CD14-positive monocyte (primary cell): ENCODE results near the gene SNX8. TPM values are rescaled to one million over a fixed set of nuclear protein-coding genes. Genes with fewer than 3 reads are reported as not detected.

Experiments used
- DNase-seq, 3 donors: peaks; one replicate each; pipeline ENCODE4 v3.0.0-alpha.2; 2011 to 2022
- H2AFZ ChIP-seq: 2 replicates; pipeline ENCODE4 v1.6.0; 2012; ENCODE audit warnings: mild to moderate bottlenecking, low read depth, low read length, inconsistent platforms; ENCODE audit not compliant: insufficient read depth, poor library complexity, severe bottlenecking
- H3K27ac ChIP-seq, 2 donors: 1 replicate in 1 of 2; 2 replicates in 1 of 2; pipeline ENCODE4 v1.5.1; 2012 to 2013; ENCODE audit warnings: low read length in 2 of 2, control low read depth in 1 of 2, inconsistent platforms in 1 of 2, low read depth in 1 of 2, mild to moderate bottlenecking in 1 of 2
- H3K27me3 ChIP-seq, 2 donors: one replicate each; pipeline versions ENCODE4 v1.6.0 to v1.6.1; 2011 to 2013; ENCODE audit warnings: low read length in 2 of 2; ENCODE audit not compliant: control insufficient read depth in 2 of 2, insufficient read depth in 2 of 2
- H3K36me3 ChIP-seq, 2 donors: replicated peaks in 1 of 2; 1 replicate in 1 of 2; 2 replicates in 1 of 2; pipeline versions ENCODE4 v1.5.1 to v1.6.1; 2012 to 2013; ENCODE audit warnings: low read length in 2 of 2, control low read depth in 1 of 2, inconsistent platforms in 1 of 2, mild to moderate bottlenecking in 1 of 2; ENCODE audit not compliant: insufficient read depth in 2 of 2, control insufficient read depth in 1 of 2
- H3K4me1 ChIP-seq, 2 donors: 1 replicate in 1 of 2; 2 replicates in 1 of 2; pipeline versions ENCODE4 v1.5.1 to v1.6.1; 2012 to 2013; ENCODE audit warnings: low read length in 2 of 2, control low read depth in 1 of 2, inconsistent platforms in 1 of 2, mild to moderate bottlenecking in 1 of 2, moderate library complexity in 1 of 2; ENCODE audit not compliant: insufficient read depth in 2 of 2, control insufficient read depth in 1 of 2
- H3K4me2 ChIP-seq: replicated peaks from 2 replicates; pipeline ENCODE3; 2012; ENCODE audit warnings: low read length, moderate library complexity, mild to moderate bottlenecking; ENCODE audit not compliant: poor library complexity, severe bottlenecking; ENCODE audit errors: extremely low read depth
- H3K4me3 ChIP-seq, 3 experiments: fragments of 200-600 bp in 1 of 3; sonication (generic) in 1 of 3; replicated peaks in 1 of 3; 1 replicate in 2 of 3; 2 replicates in 1 of 3; pipeline ENCODE4 v1.5.1; 2011 to 2013; ENCODE audit warnings: low read length in 3 of 3, mild to moderate bottlenecking in 3 of 3, control low read depth in 2 of 3, low read depth in 2 of 3, inconsistent platforms in 1 of 3, moderate library complexity in 1 of 3
- H3K79me2 ChIP-seq: 2 replicates; pipeline ENCODE4 v1.6.0; 2012; ENCODE audit warnings: mild to moderate bottlenecking, control low read depth, inconsistent platforms, low read length, moderate library complexity; ENCODE audit not compliant: insufficient read depth
- H3K9ac ChIP-seq: 2 replicates; pipeline ENCODE4 v1.6.0; 2017; ENCODE audit warnings: low read length, mild to moderate bottlenecking; ENCODE audit not compliant: insufficient read depth, poor library complexity, severe bottlenecking
- H3K9me3 ChIP-seq, 2 donors: replicated peaks in 1 of 2; 1 replicate in 1 of 2; 2 replicates in 1 of 2; pipeline versions ENCODE4 v1.5.1 to v1.6.1; 2012 to 2013; ENCODE audit warnings: low read length in 2 of 2, control low read depth in 1 of 2; ENCODE audit not compliant: control insufficient read depth in 1 of 2, insufficient read depth in 1 of 2
- H4K20me1 ChIP-seq: 2 replicates; pipeline ENCODE4 v1.6.0; 2012; ENCODE audit warnings: mild to moderate bottlenecking, low read length, control low read depth, moderate library complexity; ENCODE audit not compliant: insufficient read depth
- H3K27ac Mint-ChIP-seq, 7 donors: one replicate each; pipeline ENCODE4 v1.8.0; 2020; ENCODE audit warnings: mild to moderate bottlenecking in 7 of 7, mixed read lengths in 7 of 7, moderate library complexity in 6 of 7, inconsistent platforms in 2 of 7
- H3K27me3 Mint-ChIP-seq, 3 donors: one replicate each; pipeline ENCODE4 v1.8.0; 2021 to 2022; ENCODE audit warnings: low read depth in 3 of 3, mild to moderate bottlenecking in 3 of 3, mixed read lengths in 3 of 3, moderate library complexity in 3 of 3, inconsistent platforms in 1 of 3
- H3K36me3 Mint-ChIP-seq, 2 donors: one replicate each; pipeline ENCODE4 v1.8.0; 2020; ENCODE audit warnings: mixed read lengths in 2 of 2, inconsistent platforms in 1 of 2, mild to moderate bottlenecking in 1 of 2
- H3K4me1 Mint-ChIP-seq: one replicate; pipeline ENCODE4 v1.8.0; 2020; ENCODE audit warnings: mild to moderate bottlenecking, mixed read lengths
- H3K4me3 Mint-ChIP-seq, 2 donors: one replicate each; pipeline ENCODE4 v1.8.0; 2020; ENCODE audit warnings: mild to moderate bottlenecking in 2 of 2, mixed read lengths in 2 of 2, moderate library complexity in 1 of 2
- H3K9me3 Mint-ChIP-seq, 7 donors: one replicate each; pipeline ENCODE4 v1.8.0; 2020 to 2022; ENCODE audit warnings: mixed read lengths in 7 of 7, mild to moderate bottlenecking in 6 of 7, moderate library complexity in 6 of 7, inconsistent platforms in 2 of 7
- WGBS: methylation state at CpG from one replicate; pipeline ENCODE4 v1.1.5; 2013; ENCODE audit warnings: missing lambda C conversion rate; ENCODE audit not compliant: insufficient coverage; 5-methylcytosine and 5-hydroxymethylcytosine counted together
- intact Hi-C, 2 donors: fragments of 100-400 bp; cut with micrococcal nuclease; formaldehyde crosslinking; loops; one replicate each; pipeline versions ENCODE4 v1.15.0 to v1.15.1; 2023
- polyA plus RNA-seq, 3 donors: library from polyadenylated mRNA; depleted of rRNA in 1 of 3; unstranded in 2 of 3; stranded (reverse) in 1 of 3; fragments of 300-500 nt in 2 of 3; fragments of >200 nt in 1 of 3; fragmentation: Illumina TruSeq in 2 of 3; gene quantifications; 1 replicate in 2 of 3; 2 replicates in 1 of 3; pipeline ENCODE4 v1.2.3, GENCODE V29; 2012 to 2021
- TF ChIP-seq, protein P1 (sequence below): fragments of 200-600 bp; IDR thresholded peaks from one replicate; pipeline ENCODE4 v1.8.0; 2022; ENCODE audit warnings: antibody characterized with exemption, mild to moderate bottlenecking

Gene SNX8
- polyA plus RNA-seq, 3 donors = 15.4 to 43.7 (median 41.9) TPM

DNA sequence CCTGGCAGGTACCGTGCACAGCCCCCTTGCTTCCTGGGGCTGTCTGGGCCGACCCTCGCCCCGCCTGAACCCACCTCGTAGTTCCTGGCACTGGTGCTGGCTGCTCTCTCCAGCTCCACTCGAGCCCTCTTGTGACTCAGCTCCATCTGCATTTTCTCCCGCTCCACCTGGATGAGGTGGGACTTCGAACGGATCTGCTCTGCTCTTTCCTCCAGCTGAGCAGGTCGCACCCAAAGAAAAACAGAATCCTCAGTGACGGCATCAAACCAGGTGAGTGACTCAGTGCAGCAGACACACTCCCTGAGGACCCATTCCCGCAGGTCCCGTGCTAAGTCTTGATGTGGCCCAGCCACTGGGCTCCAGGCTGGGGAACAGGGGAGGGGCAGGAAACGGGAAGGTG, 88.9 kb downstream of the SNX8 start:
- Histone ChIP-seq H3K79me2 (peaks cover 21% of the 10 kb centered on the region), H3K9ac (no peak overlapping the region), H3K27ac (no peak overlapping the region), H3K36me3 (peaks cover 84 to 95% of the 10 kb centered on the region in 2 donors), H3K27me3 (no peaks in the 10 kb centered on the region), H2AFZ (no peak overlapping the region), H3K9me3 (no peaks in the 10 kb centered on the region), H3K4me3 (no peak overlapping the region), H3K4me1 (no peaks in the 10 kb centered on the region), H4K20me1 (peaks cover 15% of the 10 kb centered on the region), H3K4me2 (no peak overlapping the region)
- peak overlapping the region in 1 of 7 donors; percentile 18 for H3K27ac Mint-ChIP-seq
- peaks cover 85 to 97% of the 10 kb centered on the region in 2 donors for H3K36me3 Mint-ChIP-seq
- peaks cover 0 to 2% (median 0%) of the 10 kb centered on the region in 3 donors for H3K27me3 Mint-ChIP-seq
- intact Hi-C loops = no loop called here
- TF ChIP-seq, protein P1, sequence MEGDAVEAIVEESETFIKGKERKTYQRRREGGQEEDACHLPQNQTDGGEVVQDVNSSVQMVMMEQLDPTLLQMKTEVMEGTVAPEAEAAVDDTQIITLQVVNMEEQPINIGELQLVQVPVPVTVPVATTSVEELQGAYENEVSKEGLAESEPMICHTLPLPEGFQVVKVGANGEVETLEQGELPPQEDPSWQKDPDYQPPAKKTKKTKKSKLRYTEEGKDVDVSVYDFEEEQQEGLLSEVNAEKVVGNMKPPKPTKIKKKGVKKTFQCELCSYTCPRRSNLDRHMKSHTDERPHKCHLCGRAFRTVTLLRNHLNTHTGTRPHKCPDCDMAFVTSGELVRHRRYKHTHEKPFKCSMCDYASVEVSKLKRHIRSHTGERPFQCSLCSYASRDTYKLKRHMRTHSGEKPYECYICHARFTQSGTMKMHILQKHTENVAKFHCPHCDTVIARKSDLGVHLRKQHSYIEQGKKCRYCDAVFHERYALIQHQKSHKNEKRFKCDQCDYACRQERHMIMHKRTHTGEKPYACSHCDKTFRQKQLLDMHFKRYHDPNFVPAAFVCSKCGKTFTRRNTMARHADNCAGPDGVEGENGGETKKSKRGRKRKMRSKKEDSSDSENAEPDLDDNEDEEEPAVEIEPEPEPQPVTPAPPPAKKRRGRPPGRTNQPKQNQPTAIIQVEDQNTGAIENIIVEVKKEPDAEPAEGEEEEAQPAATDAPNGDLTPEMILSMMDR = no peak
- H3K9me3 Mint-ChIP-seq = peaks cover 0 to 2% (median 0%) of the 10 kb centered on the region in 7 donors
- 98% methylated on average over 13 of the region's 14 CpGs for WGBS
- H3K4me1 Mint-ChIP-seq = peaks cover 8% of the 10 kb centered on the region
- no peak overlapping the region for H3K4me3 Mint-ChIP-seq
- no peak for DNase-seq

DNA sequence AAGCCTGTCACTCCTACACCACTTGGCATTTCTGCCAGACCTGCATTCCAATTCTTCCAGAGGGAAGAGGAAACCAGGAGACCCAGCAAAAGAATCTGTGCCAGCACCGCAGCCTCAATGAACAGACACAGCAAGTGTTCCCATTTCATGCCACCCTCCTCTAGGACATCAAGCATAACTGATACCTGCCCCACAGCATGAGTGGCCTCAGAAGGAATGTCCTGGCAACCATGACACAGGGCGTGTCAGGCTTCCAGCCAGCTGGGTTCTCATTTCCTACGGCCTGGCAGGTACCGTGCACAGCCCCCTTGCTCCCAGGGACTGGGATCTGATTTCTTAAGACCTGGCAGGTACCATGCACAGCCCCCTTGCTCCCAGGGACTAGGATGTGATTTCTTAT, 89.3 kb downstream of the SNX8 start:
- Mint-ChIP-seq H3K36me3 (peaks cover 83 to 97% of the 10 kb centered on the region in 2 donors), H3K27ac (no peak overlapping the region), H3K27me3 (peaks cover 0 to 2% (median 0%) of the 10 kb centered on the region in 3 donors), H3K4me1 (peaks cover 4% of the 10 kb centered on the region), H3K9me3 (peaks cover 0 to 2% (median 0%) of the 10 kb centered on the region in 7 donors), H3K4me3 (no peak overlapping the region)
- DNase-seq = no peak
- Histone ChIP-seq H3K27me3 (no peaks in the 10 kb centered on the region), H4K20me1 (peaks cover 15% of the 10 kb centered on the region), H3K4me2 (no peak overlapping the region), H3K4me3 (no peak overlapping the region), H3K36me3 (peaks cover 87 to 95% of the 10 kb centered on the region in 2 donors), H3K9ac (no peak overlapping the region), H2AFZ (no peak overlapping the region), H3K27ac (no peak overlapping the region), H3K79me2 (peaks cover 20% of the 10 kb centered on the region), H3K9me3 (no peaks in the 10 kb centered on the region), H3K4me1 (no peaks in the 10 kb centered on the region)
- TF ChIP-seq, protein P1 = no peak
- 97% methylated on average over 3 of the region's 4 CpGs for WGBS
- intact Hi-C loops = no loop called here
